HEK293 (cell line): Measurements from ENCODE around the gene B3GLCT.

Experiments
- CTCF ChIA-PET: fragments of 350-600 bp; formaldehyde crosslinking; extraction: SDS; loops from one replicate; lab custom pipeline; 2021; ENCODE audit warnings: antibody characterized with exemption; lab: Yijun Ruan, JAX
- POLR2A ChIA-PET: fragments of 300-600 bp; formaldehyde crosslinking; extraction: SDS; loops from one replicate; lab custom pipeline; 2020; ENCODE audit warnings: antibody characterized with exemption, inconsistent platforms; lab: Yijun Ruan, JAX
- H3K27ac ChIP-seq: fragments of 200-500 bp; sonication (Bioruptor generic); 2 replicates; pipeline ENCODE4 v1.5.1; 2014; ENCODE audit warnings: low read depth, low read length, control low read depth, inconsistent platforms; ENCODE audit errors: extremely low read depth
- H3K36me3 ChIP-seq, 2 experiments: fragments of 200-500 bp in 1 of 2; sonication (Bioruptor generic) in 1 of 2; 1 replicate in 1 of 2; 2 replicates in 1 of 2; pipeline ENCODE4 v1.5.1; 2014 to 2017; ENCODE audit warnings: inconsistent platforms in 2 of 2, low read length in 2 of 2; ENCODE audit not compliant: control insufficient read depth in 2 of 2, insufficient read depth in 1 of 2
- H3K4me1 ChIP-seq: fragments of 200-500 bp; sonication (Bioruptor generic); 2 replicates; pipeline ENCODE4 v1.5.1; 2014; ENCODE audit warnings: mild to moderate bottlenecking, low read length, inconsistent platforms; ENCODE audit not compliant: control insufficient read depth, insufficient read depth
- H3K4me3 ChIP-seq: 2 replicates; pipeline ENCODE4 v1.5.1; 2011; ENCODE audit warnings: low read depth, mild to moderate bottlenecking, control low read depth, low read length, moderate library complexity
- H3K9me3 ChIP-seq: fragments of 200-500 bp; sonication (Bioruptor generic); 2 replicates; pipeline ENCODE4 v1.5.1; 2014; ENCODE audit warnings: low read depth, low read length, inconsistent platforms; ENCODE audit not compliant: control insufficient read depth, insufficient read depth
- GLIS2 ChIP-seq: fragments of 450-650 bp; formaldehyde crosslinking; IDR thresholded peaks from 2 replicates; pipeline ENCODE4 v1.5.1; 2016; ENCODE audit warnings: missing biosample characterization, missing genetic modification characterization
- IKZF3 ChIP-seq: fragments of 450-650 bp; IDR thresholded peaks from 2 replicates; pipeline ENCODE4 v1.5.0; 2018; ENCODE audit warnings: missing biosample characterization, mild to moderate bottlenecking, missing genetic modification characterization, moderate library complexity
- KLF9 ChIP-seq: fragments of 450-650 bp; formaldehyde crosslinking; IDR thresholded peaks from 2 replicates; pipeline ENCODE4 v1.5.1; 2016; ENCODE audit warnings: missing biosample characterization, missing genetic modification characterization, low read depth
- MEIS1 ChIP-seq: sonication (generic); formaldehyde crosslinking; IDR thresholded peaks from 2 replicates; pipeline ENCODE4 v1.8.1; 2022; ENCODE audit warnings: missing genetic modification reagents, mild to moderate bottlenecking, borderline replicate concordance
- OVOL3 ChIP-seq: fragments of 450-650 bp; formaldehyde crosslinking; IDR thresholded peaks from 2 replicates; pipeline ENCODE4 v1.5.1; 2016; ENCODE audit warnings: missing biosample characterization, missing genetic modification characterization
- PATZ1 ChIP-seq: fragments of 450-650 bp; formaldehyde crosslinking; IDR thresholded peaks from 2 replicates; pipeline ENCODE4 v1.5.1; 2016; ENCODE audit warnings: missing biosample characterization, missing genetic modification characterization
- SCRT1 ChIP-seq: fragments of 450-650 bp; formaldehyde crosslinking; IDR thresholded peaks from 2 replicates; pipeline ENCODE4 v1.5.1; 2016; ENCODE audit warnings: missing biosample characterization, missing genetic modification characterization, borderline replicate concordance
- SETDB1 ChIP-seq: IDR thresholded peaks from one replicate; pipeline ENCODE4 v1.6.1; 2017; ENCODE audit warnings: mild to moderate bottlenecking, low read length, moderate library complexity, mixed read lengths; ENCODE audit not compliant: insufficient read length
- ZNF26 ChIP-seq: fragments of 450-650 bp; formaldehyde crosslinking; IDR thresholded peaks from 2 replicates; pipeline ENCODE4 v1.5.1; 2016; ENCODE audit warnings: missing biosample characterization, missing genetic modification characterization
- ZNF266 ChIP-seq: fragments of 450-650 bp; formaldehyde crosslinking; IDR thresholded peaks from 2 replicates; pipeline ENCODE4 v1.5.1; 2016; ENCODE audit warnings: missing biosample characterization, missing genetic modification characterization, low read depth
- ZNF311 ChIP-seq: fragments of 450-650 bp; formaldehyde crosslinking; IDR thresholded peaks from 2 replicates; pipeline ENCODE4 v1.5.1; 2017; ENCODE audit warnings: missing biosample characterization, missing genetic modification characterization, borderline replicate concordance
- ZNF473 ChIP-seq: fragments of 450-650 bp; formaldehyde crosslinking; IDR thresholded peaks from 2 replicates; pipeline ENCODE4 v1.5.1; 2017; ENCODE audit warnings: missing biosample characterization, missing genetic modification characterization
- ZNF580 ChIP-seq: fragments of 450-650 bp; formaldehyde crosslinking; IDR thresholded peaks from 2 replicates; pipeline ENCODE4 v1.5.1; 2016; ENCODE audit warnings: missing biosample characterization, missing genetic modification characterization
- ZNF585B ChIP-seq: fragments of 450-650 bp; formaldehyde crosslinking; IDR thresholded peaks from 2 replicates; pipeline ENCODE4 v1.5.1; 2016; ENCODE audit warnings: missing biosample characterization, missing genetic modification characterization
- ZNF654 ChIP-seq: fragments of 450-650 bp; formaldehyde crosslinking; IDR thresholded peaks from 2 replicates; pipeline ENCODE4 v1.5.1; 2016; ENCODE audit warnings: low read depth, missing biosample characterization, missing genetic modification characterization
- ZNF677 ChIP-seq: fragments of 450-650 bp; IDR thresholded peaks from 2 replicates; pipeline ENCODE4 v1.5.0; 2018; ENCODE audit warnings: missing biosample characterization, mild to moderate bottlenecking, missing genetic modification characterization, moderate library complexity
- ZNF704 ChIP-seq: fragments of 450-650 bp; formaldehyde crosslinking; IDR thresholded peaks from 2 replicates; pipeline ENCODE4 v1.5.1; 2016; ENCODE audit warnings: missing biosample characterization, missing genetic modification characterization
- ZXDB ChIP-seq: fragments of 450-650 bp; formaldehyde crosslinking; IDR thresholded peaks from 2 replicates; pipeline ENCODE4 v1.5.1; 2016; ENCODE audit warnings: missing biosample characterization, missing genetic modification characterization
- TF ChIP-seq, protein P1 (sequence below): fragments of 450-650 bp; formaldehyde crosslinking; IDR thresholded peaks from 2 replicates; pipeline ENCODE4 v1.5.1; 2017; ENCODE audit warnings: missing biosample characterization, missing genetic modification characterization
- TF ChIP-seq, protein P2 (sequence below): fragments of 450-650 bp; formaldehyde crosslinking; IDR thresholded peaks from 2 replicates; pipeline ENCODE4 v1.5.1; 2016; ENCODE audit warnings: missing biosample characterization, missing genetic modification characterization

B3GLCT gene

DNA sequence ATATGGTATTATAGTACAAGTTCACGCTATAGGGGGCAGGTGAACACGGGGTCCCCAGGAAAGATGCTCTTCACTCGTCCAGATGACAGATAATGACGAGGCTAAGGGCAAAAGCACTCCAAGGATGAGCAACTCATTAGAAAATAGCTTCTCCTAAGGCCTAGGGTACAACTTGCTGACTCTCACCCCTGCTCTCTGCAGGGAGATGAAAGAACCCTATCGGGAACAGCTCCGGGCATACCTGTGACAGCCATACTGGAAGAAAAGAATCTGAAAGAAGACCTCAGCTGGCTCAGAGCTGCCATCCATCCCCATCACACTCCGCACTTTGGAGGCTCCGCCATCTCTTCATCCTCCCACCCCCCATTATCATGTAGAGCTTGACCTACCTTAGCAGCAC is 20.5 kb upstream of the B3GLCT start (continued):
- TF ChIP-seq IKZF3 (tag by site-specific recombination): no peak
- no peak for TF ChIP-seq GLIS2 (tag by site-specific recombination)
- TF ChIP-seq, all 188 proteins: peak for 0

GRCh38 chr13:31179754-31180153 is 20.0 kb upstream of the B3GLCT start:
- POLR2A ChIA-PET: interaction anchor here (0.7 kb wide), 1 partner anchor 18 kb away, joined by 3 read pairs; the partner anchor contains the start of gene HSPH1
- CTCF ChIA-PET: no interaction called here
- TF ChIP-seq ZNF311 (tag by site-specific recombination) (no peak), ZNF26 (tag by site-specific recombination) (no peak), ZNF585B (tag by site-specific recombination) (no peak), ZNF266 (tag by site-specific recombination) (no peak), ZNF473 (no peak), MEIS1 (no peak), ZNF704 (tag by site-specific recombination) (no peak), ZNF677 (tag by site-specific recombination) (no peak), OVOL3 (tag by site-specific recombination) (no peak), ZNF580 (tag by site-specific recombination) (no peak), ZNF654 (tag by site-specific recombination) (no peak), ZXDB (no peak), SCRT1 (tag by site-specific recombination) (no peak), KLF9 (tag by site-specific recombination) (no peak), SETDB1 (no peak), PATZ1 (tag by site-specific recombination) (no peak)
- TF ChIP-seq, protein P1, sequence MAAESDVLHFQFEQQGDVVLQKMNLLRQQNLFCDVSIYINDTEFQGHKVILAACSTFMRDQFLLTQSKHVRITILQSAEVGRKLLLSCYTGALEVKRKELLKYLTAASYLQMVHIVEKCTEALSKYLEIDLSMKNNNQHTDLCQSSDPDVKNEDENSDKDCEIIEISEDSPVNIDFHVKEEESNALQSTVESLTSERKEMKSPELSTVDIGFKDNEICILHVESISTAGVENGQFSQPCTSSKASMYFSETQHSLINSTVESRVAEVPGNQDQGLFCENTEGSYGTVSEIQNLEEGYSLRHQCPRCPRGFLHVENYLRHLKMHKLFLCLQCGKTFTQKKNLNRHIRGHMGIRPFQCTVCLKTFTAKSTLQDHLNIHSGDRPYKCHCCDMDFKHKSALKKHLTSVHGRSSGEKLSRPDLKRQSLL (tag by site-specific recombination): no peak
- TF ChIP-seq, protein P2, sequence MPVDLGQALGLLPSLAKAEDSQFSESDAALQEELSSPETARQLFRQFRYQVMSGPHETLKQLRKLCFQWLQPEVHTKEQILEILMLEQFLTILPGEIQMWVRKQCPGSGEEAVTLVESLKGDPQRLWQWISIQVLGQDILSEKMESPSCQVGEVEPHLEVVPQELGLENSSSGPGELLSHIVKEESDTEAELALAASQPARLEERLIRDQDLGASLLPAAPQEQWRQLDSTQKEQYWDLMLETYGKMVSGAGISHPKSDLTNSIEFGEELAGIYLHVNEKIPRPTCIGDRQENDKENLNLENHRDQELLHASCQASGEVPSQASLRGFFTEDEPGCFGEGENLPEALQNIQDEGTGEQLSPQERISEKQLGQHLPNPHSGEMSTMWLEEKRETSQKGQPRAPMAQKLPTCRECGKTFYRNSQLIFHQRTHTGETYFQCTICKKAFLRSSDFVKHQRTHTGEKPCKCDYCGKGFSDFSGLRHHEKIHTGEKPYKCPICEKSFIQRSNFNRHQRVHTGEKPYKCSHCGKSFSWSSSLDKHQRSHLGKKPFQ (tag by site-specific recombination): no peak
- Histone ChIP-seq H3K36me3 (no peaks in the 10 kb centered on the region), H3K4me1 (no peaks in the 10 kb centered on the region; the same call in 1 of the 2 replicates), H3K27ac (no peak overlapping the region), H3K9me3 (no peaks in the 10 kb centered on the region), H3K4me3 (no peak overlapping the region)
